Ishikawa (cell line): ENCODE measurements around the gene FBP1.

ENCODE experiments used
- CEBPB ChIP-seq: IDR thresholded peaks from 2 replicates; pipeline ENCODE4 v1.6.1; 2012
- CREB1 ChIP-seq: IDR thresholded peaks from 2 replicates; pipeline ENCODE4 v1.6.1; 2012; ENCODE audit warnings: low read depth
- EGR1 ChIP-seq: IDR thresholded peaks from 2 replicates; pipeline ENCODE4 v1.6.1; 2012
- EP300 ChIP-seq: IDR thresholded peaks from 2 replicates; pipeline ENCODE4 v1.6.1; 2012; ENCODE audit warnings: borderline replicate concordance
- FOXM1 ChIP-seq: IDR thresholded peaks from 2 replicates; pipeline ENCODE4 v1.6.1; 2012; ENCODE audit warnings: low read depth, borderline replicate concordance
- MAX ChIP-seq: IDR thresholded peaks from 2 replicates; pipeline ENCODE4 v1.6.1; 2012
- NFIC ChIP-seq: IDR thresholded peaks from 2 replicates; pipeline ENCODE4 v1.6.1; 2012
- RAD21 ChIP-seq: IDR thresholded peaks from 2 replicates; pipeline ENCODE4 v1.6.1; 2012; ENCODE audit warnings: low read depth
- REST ChIP-seq: IDR thresholded peaks from 2 replicates; pipeline ENCODE4 v1.6.1; 2012; ENCODE audit warnings: low read depth, mild to moderate bottlenecking
- TAF1 ChIP-seq: IDR thresholded peaks from 2 replicates; pipeline ENCODE4 v1.6.1; 2012; ENCODE audit warnings: low read depth, mild to moderate bottlenecking
- TCF12 ChIP-seq: IDR thresholded peaks from 2 replicates; pipeline ENCODE4 v1.6.1; 2012; ENCODE audit warnings: low read depth
- TEAD4 ChIP-seq: IDR thresholded peaks from 2 replicates; pipeline ENCODE4 v1.6.1; 2012
- USF1 ChIP-seq: IDR thresholded peaks from 2 replicates; pipeline ENCODE4 v1.6.1; 2012
- YY1 ChIP-seq: IDR thresholded peaks from 2 replicates; pipeline ENCODE4 v1.6.1; 2012; ENCODE audit warnings: low read depth
- ZBTB7A ChIP-seq: IDR thresholded peaks from 2 replicates; pipeline ENCODE4 v1.6.1; 2012; ENCODE audit warnings: low read depth

The FBP1 gene

DNA sequence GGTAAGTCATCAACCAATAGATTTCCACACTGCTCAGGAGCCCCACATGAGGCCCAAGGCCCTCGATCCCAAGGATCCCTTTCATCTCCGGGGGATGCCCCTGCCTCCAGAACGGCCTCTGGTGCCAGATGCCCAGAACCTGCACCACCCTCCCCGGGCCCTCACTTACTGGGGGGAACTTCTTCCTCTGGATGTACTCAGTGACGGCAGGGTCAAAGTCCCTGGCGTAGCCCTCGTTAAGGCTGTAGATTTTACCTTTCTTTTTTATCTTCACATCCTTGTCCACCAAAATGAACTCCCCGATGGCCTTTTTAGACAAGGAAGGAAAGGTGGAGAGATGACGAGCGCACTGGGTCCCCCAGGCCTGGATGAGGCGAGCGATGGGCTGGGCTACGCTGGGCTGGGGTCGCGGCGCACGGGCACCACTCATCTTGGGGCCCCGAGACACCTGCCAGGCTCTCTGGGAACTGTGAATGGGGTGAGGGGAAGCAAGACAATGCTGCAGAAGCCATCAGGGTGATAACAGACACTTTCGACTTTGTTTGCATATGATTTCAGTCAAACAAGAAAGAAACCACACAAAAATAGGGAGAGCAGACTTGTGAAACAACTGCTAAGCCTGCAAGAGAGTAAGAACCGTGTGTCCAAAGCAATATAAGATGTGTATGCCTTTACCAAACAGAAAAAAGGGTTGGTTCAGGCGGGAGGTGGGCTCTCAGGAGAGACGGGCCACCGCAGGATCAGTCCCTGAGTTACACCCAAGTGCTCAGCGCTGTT is 32.5 kb downstream of the FBP1 start:
- no peak for TF ChIP-seq TAF1
- no peak for TF ChIP-seq EGR1
- TF ChIP-seq NFIC, result no peak
- no peak for TF ChIP-seq RAD21
- no peak for TF ChIP-seq FOXM1
- no peak for TF ChIP-seq CREB1

DNA sequence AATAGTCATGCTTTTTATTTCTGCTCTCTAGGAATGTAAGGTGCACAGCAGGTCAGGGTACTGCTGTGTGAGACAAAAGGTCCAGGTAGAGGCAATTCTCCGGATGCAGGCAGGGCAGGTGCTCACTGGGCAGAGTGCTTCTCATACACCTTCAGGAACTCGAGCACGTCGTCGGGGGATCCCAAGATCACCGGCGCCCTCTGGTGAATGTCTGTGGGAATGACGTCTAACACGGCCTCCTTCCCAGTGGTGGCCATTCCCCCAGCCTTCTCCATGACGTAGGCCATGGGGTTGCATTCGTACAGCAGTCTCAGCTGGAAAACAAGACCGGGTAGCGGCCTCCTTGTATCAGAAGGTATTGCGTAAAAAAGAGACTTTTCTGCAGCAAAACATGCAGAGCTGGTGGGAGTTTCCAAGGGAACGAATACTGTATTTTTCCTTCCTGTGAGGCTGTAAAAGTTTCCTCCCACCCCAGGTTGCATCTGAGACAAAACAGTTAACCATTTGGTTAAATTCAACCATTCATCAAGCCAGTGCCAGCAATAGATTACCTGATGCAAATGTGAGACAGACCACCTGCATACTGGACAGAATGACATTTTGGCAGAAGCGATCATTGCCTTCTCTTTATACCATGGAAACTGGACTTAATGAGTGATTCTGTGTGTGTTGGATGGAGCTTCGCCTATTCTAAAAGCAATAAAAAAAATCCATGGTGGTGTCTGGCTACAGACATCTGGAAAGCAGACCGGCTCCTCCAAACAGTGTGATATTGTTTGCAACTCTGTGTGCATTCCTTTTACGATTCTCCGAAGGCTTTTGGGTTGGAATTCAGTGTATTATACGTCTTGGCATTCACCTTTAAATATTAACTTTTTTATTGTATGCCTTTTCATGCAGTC is 35.8 kb downstream of the FBP1 start:
- no peak for TF ChIP-seq EP300
- TF ChIP-seq FOXM1, result no peak
- no peak for TF ChIP-seq ZBTB7A
- peak; percentile 86 for TF ChIP-seq RAD21
- TF ChIP-seq EGR1, result no peak
- TF ChIP-seq TAF1, result no peak
- TF ChIP-seq NFIC, result no peak
- no peak for TF ChIP-seq REST
- no peak for TF ChIP-seq USF1
- TF ChIP-seq YY1, result peak; percentile 65; the same call in 1 of the 2 replicates

DNA sequence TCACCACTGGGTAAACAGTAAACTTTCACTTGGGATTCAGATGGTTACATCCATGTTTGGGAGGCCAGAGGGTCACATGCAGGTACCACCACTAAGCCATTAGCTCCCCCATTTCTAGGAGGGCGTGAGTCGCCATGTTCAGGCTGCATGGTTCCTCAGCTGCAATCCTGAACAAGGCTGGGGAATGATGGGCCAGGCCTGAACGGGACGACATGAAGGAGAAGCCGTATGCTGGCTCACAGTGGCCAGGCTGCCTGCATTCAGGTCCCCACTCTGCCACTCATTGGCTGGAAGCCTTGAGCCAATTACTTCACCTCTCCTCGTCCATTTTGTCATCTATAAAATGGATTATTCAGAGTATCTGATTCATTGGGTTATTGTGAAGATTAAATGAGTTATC is 36.7 kb downstream of the FBP1 start:
- TF ChIP-seq ZBTB7A (no peak), REST (no peak), RAD21 (no peak), FOXM1 (no peak), NFIC (no peak), TAF1 (no peak), TEAD4 (no peak), EP300 (no peak), YY1 (no peak), TCF12 (no peak), EGR1 (no peak), CEBPB (no peak), CREB1 (no peak), MAX (no peak), USF1 (no peak)

- no peak for TF ChIP-seq TAF1
- no peak for TF ChIP-seq ZBTB7A
- no peak for TF ChIP-seq YY1
These were observed 38.6 kb downstream of the FBP1 start for GRCh38 chr9:94600715-94601114.

GRCh38 chr9:94600258-94600657 is 39.1 kb downstream of the FBP1 start:
- TF ChIP-seq TCF12 (no peak), USF1 (no peak), EP300 (no peak), YY1 (no peak)

DNA sequence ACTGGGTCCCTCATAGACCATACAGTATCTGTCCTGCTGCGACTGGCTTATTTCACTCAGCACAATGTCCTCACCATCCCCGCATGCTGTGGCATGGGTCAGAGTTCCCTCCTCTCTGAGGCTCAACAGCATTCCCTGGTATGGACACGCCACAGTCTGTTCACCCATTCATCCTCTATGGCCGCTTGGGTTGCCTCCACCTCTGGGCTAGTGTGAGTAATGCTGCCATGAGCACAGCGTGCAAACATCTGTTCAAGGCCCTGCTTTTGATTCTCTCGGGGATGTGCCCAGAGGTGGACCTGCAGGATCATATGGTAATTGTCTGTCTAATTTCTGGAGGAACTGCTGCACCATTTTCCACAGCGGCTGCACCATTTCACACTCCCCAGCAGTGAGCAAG is 40.2 kb downstream of the FBP1 start:
- no peak for TF ChIP-seq TAF1
- no peak for TF ChIP-seq CREB1
- TF ChIP-seq TEAD4, result no peak
- no peak for TF ChIP-seq USF1
- no peak for TF ChIP-seq EP300
- TF ChIP-seq EGR1, result no peak
- no peak for TF ChIP-seq FOXM1
- TF ChIP-seq TCF12, result no peak
